GM12892 (cell line): ENCODE data around the gene FUBP3.

Source experiments
- DNase-seq: peaks from one replicate; pipeline ENCODE4 v3.0.0; 2011; ENCODE audit not compliant: insufficient read length
- FAIRE-seq: peaks from 2 replicates; lab custom pipeline; 2011; peaks lifted over from hg19 to GRCh38; lab: Jason Lieb, UNC
- POLR2A ChIP-seq: IDR thresholded peaks from 2 replicates; pipeline ENCODE4 v1.6.1; 2011; ENCODE audit warnings: low read depth, low read length, control low read depth
- POLR2AphosphoS5 ChIP-seq: IDR thresholded peaks from 2 replicates; pipeline ENCODE4 v1.6.1; 2011; ENCODE audit warnings: low read depth, low read length, control low read depth
- TAF1 ChIP-seq: IDR thresholded peaks from 2 replicates; pipeline ENCODE4 v1.6.1; 2011; ENCODE audit warnings: low read depth, mild to moderate bottlenecking, control low read depth, low read length, borderline replicate concordance

FUBP3 gene

DNA sequence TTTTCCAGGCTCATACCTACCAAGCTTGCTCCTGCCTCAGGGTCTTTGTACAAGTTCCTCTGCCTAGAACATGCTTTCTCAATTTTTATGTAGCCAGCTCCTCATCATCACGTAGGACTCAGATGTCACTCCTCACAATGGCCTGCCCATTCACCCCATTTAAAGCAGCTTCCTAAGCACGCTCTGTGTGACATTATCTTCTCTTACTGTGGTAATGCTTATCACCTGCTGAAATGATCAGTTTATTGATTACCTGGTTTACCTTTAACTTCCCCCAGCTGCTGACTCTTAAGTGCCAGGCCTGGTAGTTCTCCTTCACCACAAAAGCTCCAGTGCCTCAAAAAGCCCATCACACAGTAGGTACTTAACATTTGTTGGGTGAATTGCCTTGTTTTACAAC, 13.6 kb downstream of the FUBP3 start:
- DNase-seq (no peak), FAIRE-seq (no peak)
- TF ChIP-seq POLR2A (no peak), TAF1 (no peak), POLR2AphosphoS5 (no peak)

DNA sequence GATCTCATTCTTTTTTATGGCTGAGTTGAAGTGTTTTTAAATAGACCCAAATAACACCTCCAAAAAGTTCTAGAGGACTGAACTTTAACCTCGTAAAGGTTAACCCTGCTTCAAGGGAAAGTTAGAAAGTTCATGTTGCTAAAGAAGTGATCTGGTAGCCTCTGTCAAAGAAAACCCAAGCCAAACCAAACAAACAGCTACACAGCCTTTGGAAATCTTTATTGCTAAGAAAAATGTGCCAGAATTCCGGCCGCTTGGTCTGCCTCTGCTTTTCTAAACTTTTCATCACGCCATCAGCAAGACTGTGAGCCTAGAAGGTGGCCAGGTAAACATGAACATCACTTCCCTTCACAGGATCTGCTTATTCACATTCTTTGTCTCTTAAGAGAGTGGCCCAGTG, 17.9 kb downstream of the FUBP3 start:
- no peak for FAIRE-seq
- no peak for TF ChIP-seq POLR2A

GRCh38 chr9:130598188-130598587, 18.8 kb downstream of the FUBP3 start:
- TF ChIP-seq POLR2AphosphoS5 (no peak), TAF1 (no peak), POLR2A (no peak)
- DNase-seq (no peak), FAIRE-seq (no peak)

More for the DNA sequence above, 17.9 kb downstream of the FUBP3 start:
- DNase-seq = no peak

DNA sequence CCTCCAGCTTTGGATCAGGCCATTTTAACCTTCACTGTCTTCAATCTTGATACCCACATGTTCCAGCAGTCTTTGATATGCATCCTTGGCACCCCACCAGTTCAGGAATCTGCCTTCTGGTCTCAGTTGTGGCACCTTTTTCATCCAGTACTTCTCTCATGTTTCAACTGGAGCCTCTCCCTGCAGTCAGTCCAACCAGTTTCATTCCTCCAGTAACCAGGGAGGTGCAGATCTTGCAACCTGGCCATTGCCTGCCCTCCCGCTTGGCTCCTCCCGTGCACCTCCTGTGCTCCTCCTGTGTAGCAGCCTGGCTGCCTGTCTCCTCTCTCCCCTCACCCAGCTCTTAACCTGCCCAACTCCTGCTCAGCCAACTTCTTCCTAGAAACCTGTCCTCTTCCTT, 20.2 kb downstream of the FUBP3 start:
- FAIRE-seq = no peak
- no peak for TF ChIP-seq POLR2A
- TF ChIP-seq TAF1 = no peak
- TF ChIP-seq POLR2AphosphoS5 = no peak
- DNase-seq = no peak

DNA sequence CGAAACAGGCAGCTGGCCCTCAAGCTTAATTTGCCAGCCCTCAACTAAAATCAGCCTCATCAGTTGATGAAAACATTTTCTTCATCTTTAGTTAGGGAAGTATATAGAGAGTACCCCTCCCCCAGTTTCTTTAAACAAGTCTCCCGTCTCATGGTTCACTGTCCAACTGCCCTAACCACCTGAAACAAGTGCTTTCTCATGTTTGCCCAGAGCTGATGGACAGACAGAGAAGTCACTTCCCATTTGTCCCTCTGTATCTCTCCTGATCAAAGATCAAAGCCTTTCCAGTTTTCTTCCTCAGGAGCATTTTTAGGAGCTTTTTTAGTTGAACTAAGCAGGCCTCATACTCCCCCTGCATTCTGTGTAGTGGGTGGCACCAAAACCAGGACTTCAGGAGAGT, 21.7 kb downstream of the FUBP3 start:
- DNase-seq (no peak), FAIRE-seq (no peak)
- TF ChIP-seq POLR2AphosphoS5 = no peak
- TF ChIP-seq POLR2A = no peak
- TF ChIP-seq TAF1 = no peak

- FAIRE-seq (no peak), DNase-seq (no peak)
- TF ChIP-seq POLR2AphosphoS5 (no peak), POLR2A (no peak), TAF1 (no peak)
Observed at GRCh38 chr9:130604295-130604694, 24.9 kb downstream of the FUBP3 start.

DNA sequence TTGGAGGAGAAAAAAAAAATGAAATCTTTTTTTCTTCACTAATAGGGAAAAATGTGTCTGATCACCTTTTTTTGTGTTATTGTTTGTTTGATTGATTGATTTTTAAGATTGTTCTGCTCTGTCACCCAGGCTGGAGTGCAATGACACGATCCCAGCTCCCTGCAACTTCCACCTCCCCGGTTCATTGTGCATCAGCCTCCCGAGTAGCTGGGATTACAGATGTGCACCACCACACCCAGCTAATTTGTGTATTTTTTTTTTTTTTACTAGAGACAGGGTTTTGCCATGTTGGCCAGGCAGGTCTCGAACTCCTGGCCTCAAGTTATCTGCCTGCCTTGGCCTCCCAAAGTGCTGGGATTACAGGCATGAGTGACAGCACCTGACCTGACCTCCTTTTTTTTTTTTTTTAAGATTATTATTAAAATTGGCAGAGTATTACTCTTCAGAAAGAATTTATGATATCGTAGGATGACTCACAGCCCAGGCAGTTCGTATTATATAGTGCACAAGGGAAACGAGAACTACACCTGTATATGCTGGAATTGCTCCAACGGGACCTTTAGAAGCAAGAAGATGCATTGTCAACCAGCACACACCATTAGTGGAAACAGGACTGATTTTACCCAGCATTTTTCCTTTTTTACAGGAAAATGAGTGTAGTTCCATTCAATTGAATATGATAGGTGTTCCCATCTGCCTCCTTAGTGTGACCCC, 27.7 kb downstream of the FUBP3 start:
- FAIRE-seq (no peak), DNase-seq (no peak)
- TF ChIP-seq POLR2AphosphoS5 (no peak), POLR2A (no peak), TAF1 (no peak)

- DNase-seq (no peak), FAIRE-seq (no peak)
Observed at GRCh38 chr9:130607640-130608420, 28.5 kb downstream of the FUBP3 start.

GRCh38 chr9:130608554-130609134, 29.3 kb downstream of the FUBP3 start:
- DNase-seq = no peak
- TF ChIP-seq TAF1 (no peak), POLR2AphosphoS5 (no peak), POLR2A (no peak)
- no peak for FAIRE-seq

More at GRCh38 chr9:130607640-130608420, 28.5 kb downstream of the FUBP3 start:
- TF ChIP-seq POLR2AphosphoS5 = no peak
- TF ChIP-seq POLR2A = no peak
- no peak for TF ChIP-seq TAF1

- no peak for DNase-seq
- TF ChIP-seq POLR2A = no peak
- no peak for TF ChIP-seq TAF1
- TF ChIP-seq POLR2AphosphoS5 = no peak
- no peak for FAIRE-seq
Observed at GRCh38 chr9:130609163-130609562, 29.8 kb downstream of the FUBP3 start.

DNA sequence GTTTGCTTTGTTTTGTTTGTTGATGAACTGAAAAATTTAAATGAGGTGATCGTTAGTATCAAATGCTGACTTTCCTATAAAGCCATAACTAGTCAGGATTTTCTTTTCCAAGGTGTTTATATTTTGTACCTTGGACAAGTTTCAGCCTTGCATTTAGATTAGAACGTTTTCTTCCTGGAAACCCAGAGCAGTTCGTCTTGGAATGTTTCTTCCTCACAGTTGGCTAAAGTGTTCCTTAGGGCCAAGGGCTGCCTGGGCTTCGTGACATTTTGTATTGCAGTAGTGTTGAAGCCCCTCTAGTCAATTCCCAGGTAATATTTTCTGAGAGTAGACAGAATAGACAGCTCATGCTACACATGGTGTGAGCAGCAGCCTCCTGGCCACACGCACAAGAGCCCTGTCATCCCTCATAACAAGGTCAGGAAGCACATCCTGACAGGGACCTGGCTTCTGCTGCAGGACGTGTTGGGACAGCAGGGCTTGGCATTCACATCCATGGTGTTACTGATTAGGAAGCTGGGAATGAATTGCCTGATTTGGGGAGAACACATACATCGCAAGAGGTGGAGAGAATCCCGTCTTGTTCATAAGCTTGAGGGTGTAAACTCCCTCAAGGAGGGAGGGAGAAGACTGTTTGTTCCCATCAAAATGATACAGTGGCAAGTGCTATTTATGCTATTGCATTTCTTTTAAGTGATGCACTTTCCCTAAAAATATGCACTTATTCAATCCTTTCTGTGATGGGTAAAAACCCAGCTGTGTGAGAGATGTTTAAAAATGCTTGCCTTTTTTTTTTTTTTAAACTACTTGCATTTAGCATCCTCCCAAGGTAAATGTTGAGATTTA, 31.7 kb downstream of the FUBP3 start:
- no peak for TF ChIP-seq POLR2AphosphoS5
- FAIRE-seq (no peak), DNase-seq (no peak)

DNA sequence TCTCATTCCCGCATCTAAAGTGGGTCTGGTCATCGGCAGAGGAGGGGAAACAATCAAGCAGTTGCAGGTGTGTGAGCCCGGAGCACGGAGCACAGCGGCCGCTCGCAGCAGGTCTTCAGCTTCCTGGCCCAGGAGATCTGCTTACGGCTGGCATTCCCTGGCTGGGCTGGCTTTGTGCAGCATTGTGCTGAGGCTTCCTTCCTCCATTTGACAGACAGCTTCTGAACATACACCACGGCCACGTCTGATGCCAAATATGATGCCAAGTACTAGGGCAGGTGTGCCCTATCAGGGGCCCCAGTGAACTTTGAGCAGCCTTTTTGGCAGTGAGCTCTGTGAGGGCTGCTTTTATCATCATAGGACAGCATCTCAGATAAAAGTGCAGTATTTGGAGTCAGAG, 37.1 kb downstream of the FUBP3 start:
- TF ChIP-seq TAF1 = no peak
- no peak for TF ChIP-seq POLR2AphosphoS5
- FAIRE-seq (no peak), DNase-seq (no peak)
